ENCODE data around the gene FAM161B. TPM values are rescaled to one million over a fixed set of nuclear protein-coding genes. Genes with fewer than 3 reads are reported as not detected.

FAM161B gene
- polyA plus RNA-seq, 1 experiment, result 2.6 TPM

DNA sequence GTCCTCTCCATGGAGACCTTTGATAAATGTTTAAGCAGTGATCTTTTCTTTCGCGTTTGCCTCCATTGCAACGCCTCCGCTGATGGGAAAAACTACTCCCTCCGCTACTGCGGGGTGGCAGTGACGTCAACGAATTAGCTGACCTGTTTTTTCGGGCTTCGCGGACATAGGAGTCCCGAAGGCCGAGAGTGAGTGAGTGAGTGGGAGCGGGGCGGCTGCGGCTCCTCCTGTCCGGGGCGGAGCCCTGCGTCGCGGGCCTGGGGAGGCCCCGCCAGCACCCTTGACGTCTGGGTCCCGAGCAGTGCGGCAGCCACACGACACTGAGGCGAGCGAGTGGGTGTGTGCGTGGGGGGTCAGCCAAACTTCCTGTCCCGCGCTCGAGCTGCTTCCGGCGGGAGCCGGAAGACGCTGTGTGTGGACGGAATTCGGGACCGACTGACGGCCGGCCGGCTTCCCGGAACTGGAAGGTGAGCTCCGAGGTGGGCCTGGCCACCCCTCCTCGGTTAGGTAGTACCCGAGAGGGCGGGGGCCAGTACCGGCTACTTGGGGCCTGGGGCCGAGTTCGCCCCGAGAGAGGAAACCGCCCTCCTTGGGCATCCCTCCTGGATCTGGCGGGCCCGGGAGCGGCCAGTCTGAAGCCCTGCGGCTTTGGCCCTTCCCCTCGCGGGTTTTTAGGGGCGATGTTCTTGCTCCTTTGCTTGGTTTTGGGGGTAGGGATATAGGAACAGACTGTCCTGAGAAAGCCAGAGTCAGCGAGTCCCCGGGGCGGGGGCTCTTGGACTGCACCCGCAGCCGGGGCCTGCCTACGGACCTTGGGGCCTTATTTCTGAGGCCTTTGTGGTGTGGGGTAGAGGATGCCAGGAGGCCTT lies 63.2 kb downstream of the FAM161B start, which contains the start of gene ZNF410:
TSS of gene ZNF410 (plus strand) at position 411 of the 869 bp plus-strand sequence. CDS start 5,317 bp downstream, outside the sequence.
- H3K4me3 ChIP-seq (ENCODE audit: low read depth, low read length), result peak within 1 kb of the TSS; percentile 90
- peak within 1 kb of the TSS; percentile 95 for H3K27ac ChIP-seq (ENCODE audit: low read depth, low read length)
- no peaks in the 10 kb centered on the region for H3K27me3 ChIP-seq (ENCODE audit: control insufficient read depth, insufficient read depth, low read length)
- CTCF ChIA-PET, result no interaction called here
- POLR2A ChIA-PET, result interaction anchor here (0.6 to 1.6 kb wide), 6 partner anchors 8 to 204 kb away, joined by 3 to 13 read pairs (median 4); partner anchors contain the start of genes BBOF1, ENTPD5 and PTGR2
- peak; percentile 94 for DNase-seq (ENCODE audit: low read depth, low spot score)
- TF ChIP-seq, protein P1, sequence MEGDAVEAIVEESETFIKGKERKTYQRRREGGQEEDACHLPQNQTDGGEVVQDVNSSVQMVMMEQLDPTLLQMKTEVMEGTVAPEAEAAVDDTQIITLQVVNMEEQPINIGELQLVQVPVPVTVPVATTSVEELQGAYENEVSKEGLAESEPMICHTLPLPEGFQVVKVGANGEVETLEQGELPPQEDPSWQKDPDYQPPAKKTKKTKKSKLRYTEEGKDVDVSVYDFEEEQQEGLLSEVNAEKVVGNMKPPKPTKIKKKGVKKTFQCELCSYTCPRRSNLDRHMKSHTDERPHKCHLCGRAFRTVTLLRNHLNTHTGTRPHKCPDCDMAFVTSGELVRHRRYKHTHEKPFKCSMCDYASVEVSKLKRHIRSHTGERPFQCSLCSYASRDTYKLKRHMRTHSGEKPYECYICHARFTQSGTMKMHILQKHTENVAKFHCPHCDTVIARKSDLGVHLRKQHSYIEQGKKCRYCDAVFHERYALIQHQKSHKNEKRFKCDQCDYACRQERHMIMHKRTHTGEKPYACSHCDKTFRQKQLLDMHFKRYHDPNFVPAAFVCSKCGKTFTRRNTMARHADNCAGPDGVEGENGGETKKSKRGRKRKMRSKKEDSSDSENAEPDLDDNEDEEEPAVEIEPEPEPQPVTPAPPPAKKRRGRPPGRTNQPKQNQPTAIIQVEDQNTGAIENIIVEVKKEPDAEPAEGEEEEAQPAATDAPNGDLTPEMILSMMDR (IDR thresholded peaks at IDR 0.05; ENCODE audit: low read depth, low read length), result no peak
- H3K9me3 ChIP-seq (ENCODE audit: control insufficient read depth, insufficient read depth, low read length), result no peaks in the 10 kb centered on the region; the same call in 1 of the 2 replicates

DNA sequence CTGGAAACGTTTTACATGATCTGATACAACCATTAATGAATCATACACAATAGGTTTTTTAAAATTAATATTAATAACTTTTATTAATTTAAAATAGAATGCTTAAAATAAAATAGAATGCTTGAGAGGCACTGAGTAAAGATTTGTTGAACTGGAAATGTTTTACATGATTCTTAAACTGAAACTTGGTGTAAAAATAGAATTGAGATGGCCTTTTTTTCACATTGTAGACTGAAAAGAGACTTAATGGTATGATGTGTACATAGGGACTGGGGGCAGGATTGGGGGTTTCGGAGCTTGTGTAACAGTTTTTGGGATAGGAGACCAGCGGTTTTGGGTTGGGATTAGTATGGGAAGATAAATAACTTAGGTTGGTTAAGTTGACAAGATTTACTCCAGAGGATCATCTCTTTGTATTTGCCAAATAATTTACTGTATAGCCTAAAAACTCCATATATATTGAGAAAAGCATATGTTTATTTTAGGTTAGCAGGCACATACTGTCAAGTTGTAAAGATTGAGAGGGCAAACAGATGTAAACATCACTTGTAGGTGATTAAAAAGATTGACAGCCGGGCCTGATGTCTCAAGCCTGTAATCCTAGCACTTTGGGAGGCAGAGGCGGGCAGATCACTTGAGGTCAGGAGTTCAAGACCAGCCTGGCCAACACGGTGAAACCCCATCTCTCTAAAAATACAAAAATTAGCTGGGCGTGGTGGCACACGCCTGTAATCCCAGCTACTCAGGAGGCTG lies 65.3 kb downstream of the FAM161B start:
- CTCF ChIA-PET, result no interaction called here
- no peaks in the 10 kb centered on the region; the same call in 1 of the 2 replicates for H3K9me3 ChIP-seq (ENCODE audit: control insufficient read depth, insufficient read depth, low read length)
- no peaks in the 10 kb centered on the region for H3K27me3 ChIP-seq (ENCODE audit: control insufficient read depth, insufficient read depth, low read length)
- no peak for DNase-seq (ENCODE audit: low read depth, low spot score)
- TF ChIP-seq, protein P1 (IDR thresholded peaks at IDR 0.05; ENCODE audit: low read depth, low read length), result no peak
- POLR2A ChIA-PET, result no interaction called here
- no peak overlapping the region for H3K27ac ChIP-seq (ENCODE audit: low read depth, low read length)
- H3K4me3 ChIP-seq (ENCODE audit: low read depth, low read length), result no peak overlapping the region

Small RNA genes within 50 kb of the gene (small RNA-seq; reads per million reads assigned to genes)
- gene RF00019 (ENCODE audit: insufficient read length, low read depth), result not detected

Other genes starting within 250 kb of the FAM161B start
- gene PNMA1, start 235.7 kb downstream of the FAM161B start, polyA plus RNA-seq (2011; rRNA removed), result 21.3 and 21.5 TPM in 2 replicates
- 4.5 and 6.9 TPM in 2 replicates for gene PTGR2, start 98.3 kb downstream of the FAM161B start, polyA plus RNA-seq (2011; rRNA removed)
- 54.5 and 55.3 TPM in 2 replicates for gene ZNF410, start 63.2 kb downstream of the FAM161B start, polyA plus RNA-seq (2011; rRNA removed)
- gene COQ6, start 208 bp upstream of the FAM161B start, polyA plus RNA-seq (2011; rRNA removed), result 25.9 and 28.5 TPM in 2 replicates
- gene ENTPD5, start 69.2 kb upstream of the FAM161B start, polyA plus RNA-seq (2011; rRNA removed), result 10.0 and 11.4 TPM in 2 replicates
- gene BBOF1, start 69.3 kb upstream of the FAM161B start, polyA plus RNA-seq (2011; rRNA removed), result 4.8 and 6.7 TPM in 2 replicates
- 18.3 and 19.0 TPM in 2 replicates for gene ALDH6A1, start 134.4 kb upstream of the FAM161B start, polyA plus RNA-seq (2011; rRNA removed)
- gene LIN52, start 134.9 kb upstream of the FAM161B start, polyA plus RNA-seq (2011; rRNA removed), result 8.1 and 10.6 TPM in 2 replicates